ENCODE results near the gene SLC37A4.
"Not testable (repeated sequence)": the region's sequence is repeated elsewhere in the genome, so short reads cannot be mapped to it uniquely, and the experiment has no call there.

The SLC37A4 gene

GRCh38 chr11:119025978-119026766 is 4.5 kb downstream of the SLC37A4 start:
- no peaks in the 10 kb centered on the region for H3K9me3 ChIP-seq (replicated peaks; ENCODE audit: low read length)
- no peak overlapping the region for H3K4me3 ChIP-seq (ENCODE audit: low read length)
- H3K36me3 ChIP-seq (ENCODE audit: insufficient read depth, low read length): peaks cover 33% of the 10 kb centered on the region
- peaks cover 13% of the 10 kb centered on the region for H3K4me1 ChIP-seq (ENCODE audit: control insufficient read depth, insufficient read depth, low read length)
- H3K27me3 ChIP-seq (ENCODE audit: control insufficient read depth, insufficient read depth, low read length): no peaks in the 10 kb centered on the region
- no peak overlapping the region for H3K9ac ChIP-seq (ENCODE audit: low read depth, low read length)
- H3K4me2 ChIP-seq (ENCODE audit: low read length): no peak overlapping the region

- peaks cover 33% of the 10 kb centered on the region for H3K36me3 ChIP-seq (ENCODE audit: insufficient read depth, low read length)
- no peak overlapping the region for H3K9ac ChIP-seq (ENCODE audit: low read depth, low read length)
- no peaks in the 10 kb centered on the region for H3K27me3 ChIP-seq (ENCODE audit: control insufficient read depth, insufficient read depth, low read length)
- peaks cover 13% of the 10 kb centered on the region for H3K4me1 ChIP-seq (ENCODE audit: control insufficient read depth, insufficient read depth, low read length)
- H3K4me2 ChIP-seq (ENCODE audit: low read length): no peak overlapping the region
- H3K4me3 ChIP-seq (ENCODE audit: low read length): no peak overlapping the region
- no peaks in the 10 kb centered on the region for H3K9me3 ChIP-seq (replicated peaks; ENCODE audit: low read length)
Measured at GRCh38 chr11:119025541-119025940, 5.1 kb downstream of the SLC37A4 start.

GRCh38 chr11:119025099-119025473 is 5.6 kb downstream of the SLC37A4 start:
- Histone ChIP-seq H3K4me2 (ENCODE audit: low read length) (no peak overlapping the region), H3K36me3 (ENCODE audit: insufficient read depth, low read length) (peaks cover 35% of the 10 kb centered on the region), H3K27me3 (ENCODE audit: control insufficient read depth, insufficient read depth, low read length) (no peaks in the 10 kb centered on the region), H3K4me3 (ENCODE audit: low read length) (no peak overlapping the region), H3K9me3 (replicated peaks; ENCODE audit: low read length) (no peaks in the 10 kb centered on the region), H3K4me1 (ENCODE audit: control insufficient read depth, insufficient read depth, low read length) (peaks cover 12% of the 10 kb centered on the region), H3K9ac (ENCODE audit: low read depth, low read length) (no peak overlapping the region)

- peaks cover 36% of the 10 kb centered on the region for H3K36me3 ChIP-seq (ENCODE audit: insufficient read depth, low read length)
- no peak overlapping the region for H3K4me2 ChIP-seq (ENCODE audit: low read length)
- no peaks in the 10 kb centered on the region for H3K27me3 ChIP-seq (ENCODE audit: control insufficient read depth, insufficient read depth, low read length)
- H3K4me3 ChIP-seq (ENCODE audit: low read length): no peak overlapping the region
- peaks cover 9% of the 10 kb centered on the region for H3K4me1 ChIP-seq (ENCODE audit: control insufficient read depth, insufficient read depth, low read length)
- H3K9me3 ChIP-seq (replicated peaks; ENCODE audit: low read length): no peaks in the 10 kb centered on the region
- H3K9ac ChIP-seq (ENCODE audit: low read depth, low read length): no peak overlapping the region
Measured at GRCh38 chr11:119024430-119025098, 6.1 kb downstream of the SLC37A4 start.

GRCh38 chr11:119023741-119024140 is 6.9 kb downstream of the SLC37A4 start:
- Histone ChIP-seq H3K4me1 (ENCODE audit: control insufficient read depth, insufficient read depth, low read length) (peaks cover 7% of the 10 kb centered on the region), H3K9ac (ENCODE audit: low read depth, low read length) (no peak overlapping the region), H3K36me3 (ENCODE audit: insufficient read depth, low read length) (peaks cover 36% of the 10 kb centered on the region), H3K27me3 (ENCODE audit: control insufficient read depth, insufficient read depth, low read length) (no peaks in the 10 kb centered on the region), H3K4me3 (ENCODE audit: low read length) (no peak overlapping the region), H3K9me3 (replicated peaks; ENCODE audit: low read length) (no peaks in the 10 kb centered on the region), H3K4me2 (ENCODE audit: low read length) (no peak overlapping the region)

GRCh38 chr11:119021631-119022030 is 9.0 kb downstream of the SLC37A4 start:
- Histone ChIP-seq H3K36me3 (ENCODE audit: insufficient read depth, low read length) (peaks cover 38% of the 10 kb centered on the region), H3K4me2 (ENCODE audit: low read length) (no peak overlapping the region), H3K27me3 (ENCODE audit: control insufficient read depth, insufficient read depth, low read length) (no peaks in the 10 kb centered on the region)

GRCh38 chr11:119019996-119020395 is 10.7 kb downstream of the SLC37A4 start:
- Histone ChIP-seq H3K27me3 (ENCODE audit: control insufficient read depth, insufficient read depth, low read length) (no peaks in the 10 kb centered on the region), H3K9me3 (replicated peaks; ENCODE audit: low read length) (no peaks in the 10 kb centered on the region), H3K4me3 (ENCODE audit: low read length) (peak overlapping the region; percentile 76), H3K9ac (ENCODE audit: low read depth, low read length) (peak overlapping the region; percentile 92), H3K4me1 (ENCODE audit: control insufficient read depth, insufficient read depth, low read length) (peaks cover 18% of the 10 kb centered on the region), H3K4me2 (ENCODE audit: low read length) (peak overlapping the region; percentile 92), H3K36me3 (ENCODE audit: insufficient read depth, low read length) (peaks cover 49% of the 10 kb centered on the region)

More at GRCh38 chr11:119021631-119022030, 9.0 kb downstream of the SLC37A4 start:
- no peak overlapping the region for H3K9ac ChIP-seq (ENCODE audit: low read depth, low read length)
- peaks cover 11% of the 10 kb centered on the region for H3K4me1 ChIP-seq (ENCODE audit: control insufficient read depth, insufficient read depth, low read length)
- no peaks in the 10 kb centered on the region for H3K9me3 ChIP-seq (replicated peaks; ENCODE audit: low read length)
- H3K4me3 ChIP-seq (ENCODE audit: low read length): no peak overlapping the region

- H3K4me1 ChIP-seq (ENCODE audit: control insufficient read depth, insufficient read depth, low read length): peaks cover 15% of the 10 kb centered on the region
- peaks cover 46% of the 10 kb centered on the region for H3K36me3 ChIP-seq (ENCODE audit: insufficient read depth, low read length)
- no peaks in the 10 kb centered on the region for H3K9me3 ChIP-seq (replicated peaks; ENCODE audit: low read length)
- H3K4me3 ChIP-seq (ENCODE audit: low read length): peak within 1 kb of the TSS; percentile 76
- peak within 1 kb of the TSS; percentile 92 for H3K4me2 ChIP-seq (ENCODE audit: low read length)
- no peaks in the 10 kb centered on the region for H3K27me3 ChIP-seq (ENCODE audit: control insufficient read depth, insufficient read depth, low read length)
- H3K9ac ChIP-seq (ENCODE audit: low read depth, low read length): peak within 1 kb of the TSS; percentile 92
Measured at GRCh38 chr11:119018074-119018938, 12.4 kb downstream of the SLC37A4 start, which contains the start of the genes RPS25 and TRAPPC4. TSS of gene RPS25 (minus strand) at chr11:119018343. CDS start at chr11:119018284, 59 bp downstream. TSS of gene TRAPPC4 (plus strand) at chr11:119018766. CDS start at chr11:119018796, 30 bp downstream.

- peak overlapping the region; percentile 74 for H3K4me2 ChIP-seq (ENCODE audit: low read length)
- peaks cover 48% of the 10 kb centered on the region for H3K36me3 ChIP-seq (ENCODE audit: insufficient read depth, low read length)
- not testable (repeated sequence) for H3K27me3 ChIP-seq (ENCODE audit: control insufficient read depth, insufficient read depth, low read length); H3K9me3 ChIP-seq (replicated peaks; ENCODE audit: low read length)
- peak overlapping the region; percentile 92 for H3K9ac ChIP-seq (ENCODE audit: low read depth, low read length)
- H3K4me1 ChIP-seq (ENCODE audit: control insufficient read depth, insufficient read depth, low read length): peaks cover 15% of the 10 kb centered on the region
- H3K4me3 ChIP-seq (ENCODE audit: low read length): peak overlapping the region; percentile 76
Measured at GRCh38 chr11:119017377-119017776, 13.3 kb downstream of the SLC37A4 start.

GRCh38 chr11:119016216-119017009 is 14.3 kb downstream of the SLC37A4 start:
- Histone ChIP-seq H3K36me3 (ENCODE audit: insufficient read depth, low read length) (peaks cover 46% of the 10 kb centered on the region), H3K4me3 (ENCODE audit: low read length) (peak overlapping the region; percentile 76), H3K27me3 (ENCODE audit: control insufficient read depth, insufficient read depth, low read length) (no peaks in the 10 kb centered on the region), H3K9me3 (replicated peaks; ENCODE audit: low read length) (no peaks in the 10 kb centered on the region), H3K4me2 (ENCODE audit: low read length) (peak overlapping the region; percentile 74), H3K9ac (ENCODE audit: low read depth, low read length) (peak overlapping the region; percentile 92), H3K4me1 (ENCODE audit: control insufficient read depth, insufficient read depth, low read length) (peaks cover 15% of the 10 kb centered on the region)

All from skeletal muscle satellite cell (primary cell).